MM.1S (cell line): Measurements from ENCODE around the gene DNAL1.

Source experiments
- DNase-seq: peaks from one replicate; pipeline ENCODE4 v3.0.0-alpha.2; 2015
- H2AFZ ChIP-seq: fragments of 300-600 bp; sonication (generic); 2 replicates; pipeline ENCODE4 v1.6.0; 2016; ENCODE audit warnings: antibody characterized with exemption, low read length
- H3F3A ChIP-seq: fragments of 300-600 bp; sonication (generic); 2 replicates; pipeline ENCODE4 v1.6.1; 2016; ENCODE audit warnings: mild to moderate bottlenecking, antibody characterized with exemption, low read length, moderate library complexity, mixed read lengths; ENCODE audit not compliant: insufficient read depth
- H3K27ac ChIP-seq: fragments of 300-600 bp; sonication (generic); 2 replicates; pipeline ENCODE4 v1.5.1; 2016; ENCODE audit warnings: mild to moderate bottlenecking, low read length
- H3K27me3 ChIP-seq: fragments of 300-600 bp; sonication (generic); replicated peaks from 2 replicates; pipeline ENCODE4 v1.6.0; 2016; ENCODE audit warnings: low read length; ENCODE audit not compliant: insufficient read depth
- H3K36me3 ChIP-seq: fragments of 300-600 bp; sonication (generic); replicated peaks from 2 replicates; pipeline ENCODE4 v1.6.1; 2016; ENCODE audit warnings: mild to moderate bottlenecking, low read length, mixed read lengths; ENCODE audit not compliant: insufficient read depth
- H3K4me1 ChIP-seq: fragments of 300-600 bp; sonication (generic); 2 replicates; pipeline ENCODE4 v1.6.1; 2016; ENCODE audit warnings: low read length, mixed read lengths
- H3K4me2 ChIP-seq: fragments of 300-600 bp; sonication (generic); 2 replicates; pipeline ENCODE4 v1.6.0; 2016; ENCODE audit warnings: low read depth, low read length
- H3K4me3 ChIP-seq: fragments of 300-600 bp; sonication (generic); 2 replicates; pipeline ENCODE4 v1.5.1; 2016; ENCODE audit warnings: low read length, mixed read lengths
- H3K79me2 ChIP-seq: fragments of 300-600 bp; sonication (generic); 2 replicates; pipeline ENCODE4 v1.6.1; 2016; ENCODE audit warnings: mixed run types, low read length, mixed read lengths
- H3K9ac ChIP-seq: fragments of 300-600 bp; sonication (generic); 2 replicates; pipeline ENCODE4 v1.6.1; 2016; ENCODE audit warnings: low read length, mixed read lengths
- H3K9me2 ChIP-seq: fragments of 300-600 bp; sonication (generic); replicated peaks from 2 replicates; pipeline ENCODE4 v1.6.1; 2016; ENCODE audit warnings: mild to moderate bottlenecking, low read length, mixed read lengths; ENCODE audit not compliant: insufficient read depth
- H3K9me3 ChIP-seq: fragments of 300-600 bp; sonication (generic); replicated peaks from 2 replicates; pipeline ENCODE4 v1.6.1; 2016; ENCODE audit warnings: mild to moderate bottlenecking, low read length, mixed read lengths; ENCODE audit not compliant: insufficient read depth
- H4K20me1 ChIP-seq: fragments of 300-600 bp; sonication (generic); 2 replicates; pipeline ENCODE4 v1.6.1; 2016; ENCODE audit warnings: mild to moderate bottlenecking, low read length, moderate library complexity, mixed read lengths; ENCODE audit not compliant: insufficient read depth
- EZH2 ChIP-seq: fragments of 300-600 bp; sonication (generic); optimal IDR thresholded peaks from 2 replicates; pipeline ENCODE3; 2017; ENCODE audit warnings: low read depth, mild to moderate bottlenecking, antibody characterized with exemption, low read length, mixed read lengths
- EZH2phosphoT487 ChIP-seq: fragments of 300-600 bp; sonication (generic); IDR thresholded peaks from 2 replicates; pipeline ENCODE4 v1.6.1; 2018; ENCODE audit warnings: antibody characterized with exemption, low read length
- TF ChIP-seq, protein P1 (sequence below): fragments of 300-600 bp; sonication (generic); IDR thresholded peaks from 2 replicates; pipeline ENCODE4 v1.5.1; 2016; ENCODE audit warnings: antibody characterized with exemption, low read length, mixed read lengths

The DNAL1 gene

DNA sequence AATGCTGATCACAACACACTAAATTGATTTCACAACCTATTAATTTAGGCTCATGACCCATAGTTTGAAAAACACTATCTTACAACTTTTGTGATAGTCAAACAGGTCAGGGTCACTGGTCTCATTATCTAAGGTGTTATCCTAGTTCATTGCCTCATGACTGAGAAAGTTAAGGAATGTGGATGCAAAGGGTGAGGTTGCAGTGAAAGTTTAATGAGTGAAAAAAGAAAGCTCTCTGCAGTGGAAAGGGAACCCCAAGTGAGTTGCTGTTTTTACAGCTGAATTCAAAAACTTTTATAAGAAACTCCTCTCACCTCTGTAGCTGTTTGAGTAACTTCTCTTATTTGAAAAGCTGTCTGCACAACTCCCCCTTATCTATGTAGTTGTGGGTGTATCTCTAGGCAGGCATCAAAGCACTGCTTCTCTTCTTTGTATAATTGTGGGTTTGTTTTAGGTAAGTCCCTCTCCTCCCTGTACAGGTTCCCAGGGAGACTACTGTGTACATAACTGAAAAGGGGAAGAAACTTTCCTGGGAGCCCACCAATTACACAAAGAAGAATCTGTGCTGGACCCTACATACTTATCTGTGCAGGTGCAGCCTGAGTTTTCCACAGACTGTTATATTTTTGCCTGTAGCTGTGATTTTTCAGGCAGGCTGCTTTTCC, 18.9 kb downstream of the DNAL1 start:
- Histone ChIP-seq H3F3A (no peaks in the 10 kb centered on the region), H4K20me1 (no peaks in the 10 kb centered on the region), H3K9me2 (no peaks in the 10 kb centered on the region), H3K36me3 (no peaks in the 10 kb centered on the region), H3K79me2 (no peaks in the 10 kb centered on the region), H3K27ac (no peak overlapping the region), H3K4me3 (no peak overlapping the region), H3K4me2 (no peak overlapping the region), H3K9me3 (no peaks in the 10 kb centered on the region), H2AFZ (no peak overlapping the region), H3K4me1 (no peaks in the 10 kb centered on the region), H3K9ac (no peak overlapping the region), H3K27me3 (no peaks in the 10 kb centered on the region)
- TF ChIP-seq, protein P1, sequence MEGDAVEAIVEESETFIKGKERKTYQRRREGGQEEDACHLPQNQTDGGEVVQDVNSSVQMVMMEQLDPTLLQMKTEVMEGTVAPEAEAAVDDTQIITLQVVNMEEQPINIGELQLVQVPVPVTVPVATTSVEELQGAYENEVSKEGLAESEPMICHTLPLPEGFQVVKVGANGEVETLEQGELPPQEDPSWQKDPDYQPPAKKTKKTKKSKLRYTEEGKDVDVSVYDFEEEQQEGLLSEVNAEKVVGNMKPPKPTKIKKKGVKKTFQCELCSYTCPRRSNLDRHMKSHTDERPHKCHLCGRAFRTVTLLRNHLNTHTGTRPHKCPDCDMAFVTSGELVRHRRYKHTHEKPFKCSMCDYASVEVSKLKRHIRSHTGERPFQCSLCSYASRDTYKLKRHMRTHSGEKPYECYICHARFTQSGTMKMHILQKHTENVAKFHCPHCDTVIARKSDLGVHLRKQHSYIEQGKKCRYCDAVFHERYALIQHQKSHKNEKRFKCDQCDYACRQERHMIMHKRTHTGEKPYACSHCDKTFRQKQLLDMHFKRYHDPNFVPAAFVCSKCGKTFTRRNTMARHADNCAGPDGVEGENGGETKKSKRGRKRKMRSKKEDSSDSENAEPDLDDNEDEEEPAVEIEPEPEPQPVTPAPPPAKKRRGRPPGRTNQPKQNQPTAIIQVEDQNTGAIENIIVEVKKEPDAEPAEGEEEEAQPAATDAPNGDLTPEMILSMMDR, result no peak
- no peak for TF ChIP-seq EZH2phosphoT487
- TF ChIP-seq EZH2, result no peak
- DNase-seq, result no peak

DNA sequence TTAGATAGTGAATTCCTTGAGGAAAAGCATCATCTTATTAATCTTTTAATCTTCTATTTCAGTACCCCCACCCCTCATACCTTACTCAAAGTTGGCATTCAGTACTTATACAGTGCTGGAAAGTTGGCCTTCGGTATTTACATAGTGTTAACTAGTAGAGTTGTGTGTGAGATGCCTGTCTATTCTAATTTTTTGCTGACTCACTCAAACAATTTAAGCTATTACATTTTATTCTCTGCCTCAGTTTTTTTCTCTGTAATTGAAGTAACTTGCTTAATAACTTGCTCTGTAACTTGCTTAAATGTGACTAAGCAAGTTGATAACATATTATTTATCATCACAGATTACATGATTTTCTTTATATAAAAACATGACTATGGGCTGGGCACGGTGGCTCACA, 20.3 kb downstream of the DNAL1 start:
- Histone ChIP-seq H3K27ac (no peak overlapping the region), H3K4me3 (no peak overlapping the region), H3K27me3 (no peaks in the 10 kb centered on the region), H4K20me1 (no peaks in the 10 kb centered on the region), H3K4me2 (no peak overlapping the region), H3K4me1 (no peaks in the 10 kb centered on the region), H3K79me2 (no peaks in the 10 kb centered on the region), H2AFZ (no peak overlapping the region), H3K36me3 (no peaks in the 10 kb centered on the region), H3K9me2 (no peaks in the 10 kb centered on the region), H3F3A (no peaks in the 10 kb centered on the region), H3K9me3 (no peaks in the 10 kb centered on the region), H3K9ac (no peak overlapping the region)
- DNase-seq, result no peak
- TF ChIP-seq EZH2phosphoT487 (no peak), EZH2 (no peak)
- TF ChIP-seq, protein P1, result no peak

DNA sequence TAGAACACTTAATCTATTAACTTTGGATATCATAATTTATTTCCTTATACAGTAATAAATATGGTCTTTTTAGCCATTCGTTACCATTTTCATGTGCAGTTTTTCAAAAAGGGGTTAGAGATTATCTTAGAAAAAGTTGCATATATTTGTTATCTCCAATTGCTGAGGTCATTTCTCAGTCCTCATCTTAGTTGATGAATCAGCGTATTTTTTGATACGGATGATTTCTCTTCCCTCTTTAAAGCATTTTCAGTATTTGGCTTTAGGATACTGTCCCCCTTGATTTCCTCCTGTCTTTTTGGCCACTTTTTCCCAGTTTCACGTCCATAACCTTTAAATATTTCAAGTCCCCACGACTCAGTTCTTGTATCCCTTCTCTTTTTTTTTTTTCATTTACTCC, 21.8 kb downstream of the DNAL1 start:
- Histone ChIP-seq H3K9ac (no peak overlapping the region), H3K79me2 (no peaks in the 10 kb centered on the region), H3F3A (no peaks in the 10 kb centered on the region), H3K27ac (no peak overlapping the region), H4K20me1 (no peaks in the 10 kb centered on the region), H3K9me2 (no peaks in the 10 kb centered on the region), H3K4me3 (no peak overlapping the region), H3K36me3 (no peaks in the 10 kb centered on the region), H3K27me3 (no peaks in the 10 kb centered on the region), H3K9me3 (no peaks in the 10 kb centered on the region), H3K4me1 (no peaks in the 10 kb centered on the region), H3K4me2 (no peak overlapping the region), H2AFZ (no peak overlapping the region)
- DNase-seq, result no peak
- TF ChIP-seq EZH2 (no peak), EZH2phosphoT487 (no peak)
- TF ChIP-seq, protein P1, result no peak
